Measurements from ENCODE around the gene HSPA12B. TPM values are rescaled to one million over a fixed set of nuclear protein-coding genes. Genes with fewer than 3 reads are reported as not detected.

HSPA12B gene
- polyA plus RNA-seq, 4 donors, result 13.3 to 19.0 (median 14.6) TPM

GRCh38 chr20:3729378-3729777 lies 3.1 kb upstream of the HSPA12B start:
- no peak for DNase-seq (ENCODE audit: low read depth in 4 of 4, low spot score in 3 of 4)

GRCh38 chr20:3729811-3730540 lies 2.5 kb upstream of the HSPA12B start:
- DNase-seq (ENCODE audit: low read depth in 4 of 4, low spot score in 3 of 4), result no peak

GRCh38 chr20:3730803-3731672 lies 1.4 kb upstream of the HSPA12B start:
- DNase-seq (ENCODE audit: low read depth in 4 of 4, low spot score in 3 of 4), result no peak

- no peak for DNase-seq (ENCODE audit: low read depth in 4 of 4, low spot score in 3 of 4)
Measured at GRCh38 chr20:3731944-3732326, 550 bp upstream of the HSPA12B start.

GRCh38 chr20:3733119-3733995 lies 872 bp downstream of the HSPA12B start:
- no peak for DNase-seq (ENCODE audit: low read depth in 4 of 4, low spot score in 3 of 4)

GRCh38 chr20:3734111-3734843 lies 1.8 kb downstream of the HSPA12B start:
- DNase-seq (ENCODE audit: low read depth in 4 of 4, low spot score in 3 of 4), result no peak

GRCh38 chr20:3735768-3736167 lies 3.3 kb downstream of the HSPA12B start:
- no peak for DNase-seq (ENCODE audit: low read depth in 4 of 4, low spot score in 3 of 4)

GRCh38 chr20:3738111-3739053 lies 5.9 kb downstream of the HSPA12B start:
- DNase-seq (ENCODE audit: low read depth in 4 of 4, low spot score in 3 of 4), result no peak

- no peak for DNase-seq (ENCODE audit: low read depth in 4 of 4, low spot score in 3 of 4)
Measured at GRCh38 chr20:3739054-3739925, 6.8 kb downstream of the HSPA12B start.

- DNase-seq (ENCODE audit: low read depth in 4 of 4, low spot score in 3 of 4), result no peak
Measured at GRCh38 chr20:3739926-3740451, 7.5 kb downstream of the HSPA12B start.

GRCh38 chr20:3740615-3741301 lies 8.3 kb downstream of the HSPA12B start:
- DNase-seq (ENCODE audit: low read depth in 4 of 4, low spot score in 3 of 4), result no peak

- no peak for DNase-seq (ENCODE audit: low read depth in 4 of 4, low spot score in 3 of 4)
Measured at GRCh38 chr20:3741836-3742458, 9.5 kb downstream of the HSPA12B start.

- no peak for DNase-seq (ENCODE audit: low read depth in 4 of 4, low spot score in 3 of 4)
Measured at GRCh38 chr20:3743251-3743650, 10.8 kb downstream of the HSPA12B start.

GRCh38 chr20:3744037-3744436 lies 11.6 kb downstream of the HSPA12B start:
- no peak for DNase-seq (ENCODE audit: low read depth in 4 of 4, low spot score in 3 of 4)

- no peak for DNase-seq (ENCODE audit: low read depth in 4 of 4, low spot score in 3 of 4)
Measured at GRCh38 chr20:3744806-3745685, 12.6 kb downstream of the HSPA12B start.

GRCh38 chr20:3745686-3746173 lies 13.2 kb downstream of the HSPA12B start:
- no peak for DNase-seq (ENCODE audit: low read depth in 4 of 4, low spot score in 3 of 4)

All from right renal pelvis (tissue), 4 donors.